LNCAP (cell line): ENCODE results near the gene JPH4.

Source experiments
- CTCF ChIP-seq: fragments of 450-650 bp; IDR thresholded peaks from 2 replicates; pipeline ENCODE4 v1.5.1; 2017; ENCODE audit warnings: mild to moderate bottlenecking

The JPH4 gene

GRCh38 chr14:23579739-23580138, 1.1 kb upstream of the JPH4 start:
- no peak for TF ChIP-seq CTCF

- TF ChIP-seq CTCF = no peak
These were observed 681 bp upstream of the JPH4 start for GRCh38 chr14:23579311-23579630.

GRCh38 chr14:23577710-23578392, 739 bp downstream of the JPH4 start:
- TF ChIP-seq CTCF = no peak

GRCh38 chr14:23577004-23577681, 1.4 kb downstream of the JPH4 start:
- TF ChIP-seq CTCF = no peak

GRCh38 chr14:23573384-23574015, 5.1 kb downstream of the JPH4 start:
- no peak for TF ChIP-seq CTCF

- TF ChIP-seq CTCF = no peak
These were observed 5.8 kb downstream of the JPH4 start for GRCh38 chr14:23572836-23573235.

GRCh38 chr14:23572524-23572828, 6.1 kb downstream of the JPH4 start:
- no peak for TF ChIP-seq CTCF
